HG02840 (cell line): ENCODE results near the gene GSPT2.
"Not testable (repeated sequence)": the region's sequence is repeated elsewhere in the genome, so short reads cannot be mapped to it uniquely, and the experiment has no call there.

ENCODE experiments used
- ATAC-seq: cut with Tn5 transposase; IDR thresholded peaks from one replicate; pipeline ENCODE4 v1.9.1; 2021; ENCODE audit warnings: mild to moderate bottlenecking, moderate library complexity, moderate number of reproducible peaks; ENCODE audit not compliant: unreplicated experiment, low FRiP score

GSPT2 gene

GRCh38 chrX:51743179-51743957 lies at the start of gene GSPT2:
Gene GSPT2, plus strand, starts transcription at chrX:51743442. Its CDS starts 185 bp downstream, at chrX:51743627.
- ATAC-seq, result peak; percentile 94

- ATAC-seq, result no peak
Measured at GRCh38 chrX:51694254-51694653, 49.0 kb upstream of the GSPT2 start.

GRCh38 chrX:51697397-51697796 lies 45.8 kb upstream of the GSPT2 start:
- ATAC-seq, result no peak

GRCh38 chrX:51710277-51711164 lies 32.7 kb upstream of the GSPT2 start, which contains the start of gene CENPVL1:
Gene CENPVL1, plus strand, starts transcription at chrX:51710512. Its CDS starts 0 bp downstream, at chrX:51710512.
- ATAC-seq, result not testable (repeated sequence)

- ATAC-seq, result not testable (repeated sequence)
Measured at GRCh38 chrX:51712943-51713647, 30.1 kb upstream of the GSPT2 start.

- ATAC-seq, result no peak
Measured at GRCh38 chrX:51728202-51728601, 15.0 kb upstream of the GSPT2 start.

GRCh38 chrX:51737091-51737490 lies 6.2 kb upstream of the GSPT2 start:
- no peak for ATAC-seq

GRCh38 chrX:51742586-51742985 lies 656 bp upstream of the GSPT2 start:
- ATAC-seq, result no peak

- ATAC-seq, result no peak
Measured at GRCh38 chrX:51747671-51748070, 4.4 kb downstream of the GSPT2 start.

GRCh38 chrX:51759055-51759839 lies 16.0 kb downstream of the GSPT2 start:
- no peak for ATAC-seq

- ATAC-seq, result no peak
Measured at GRCh38 chrX:51760657-51761056, 17.4 kb downstream of the GSPT2 start.

- ATAC-seq, result no peak
Measured at GRCh38 chrX:51766546-51766945, 23.3 kb downstream of the GSPT2 start.

GRCh38 chrX:51776851-51777250 lies 33.6 kb downstream of the GSPT2 start:
- no peak for ATAC-seq

GRCh38 chrX:51779306-51779705 lies 36.1 kb downstream of the GSPT2 start:
- no peak for ATAC-seq

GRCh38 chrX:51795136-51795535 lies 51.9 kb downstream of the GSPT2 start:
- ATAC-seq, result no peak
